COLO829 (cell line): ENCODE data around the gene BRD1.
"Not testable (repeated sequence)": the region's sequence is repeated elsewhere in the genome, so short reads cannot be mapped to it uniquely, and the experiment has no call there.

ENCODE experiments used
- DNase-seq: peaks from one replicate; pipeline ENCODE4 v3.0.0; 2012; ENCODE audit warnings: low spot score

Gene BRD1

GRCh38 chr22:49853981-49854831 is 26.5 kb upstream of the BRD1 start:
- DNase-seq, result no peak

- DNase-seq, result peak; percentile 98
Measured at GRCh38 chr22:49852898-49853894, 25.5 kb upstream of the BRD1 start, which contains the start of gene ZBED4. TSS of gene ZBED4 (plus strand) at chr22:49853844. CDS start at chr22:49883663, 29,819 bp downstream.

- DNase-seq, result not testable (repeated sequence)
Measured at GRCh38 chr22:49852568-49852897, 24.9 kb upstream of the BRD1 start.

- DNase-seq, result no peak
Measured at GRCh38 chr22:49850959-49851802, 23.5 kb upstream of the BRD1 start.

- DNase-seq, result no peak
Measured at GRCh38 chr22:49850021-49850911, 22.6 kb upstream of the BRD1 start.

- no peak for DNase-seq
Measured at GRCh38 chr22:49849161-49850020, 21.7 kb upstream of the BRD1 start.

- DNase-seq, result no peak
Measured at GRCh38 chr22:49848690-49849160, 21.1 kb upstream of the BRD1 start.

GRCh38 chr22:49847751-49848689 is 20.3 kb upstream of the BRD1 start:
- DNase-seq, result no peak

GRCh38 chr22:49845666-49846459 is 18.2 kb upstream of the BRD1 start:
- no peak for DNase-seq

- no peak for DNase-seq
Measured at GRCh38 chr22:49845241-49845640, 17.6 kb upstream of the BRD1 start.

GRCh38 chr22:49838771-49839717 is 11.4 kb upstream of the BRD1 start:
- no peak for DNase-seq

- no peak for DNase-seq
Measured at GRCh38 chr22:49833340-49834007, 5.8 kb upstream of the BRD1 start.

- DNase-seq, result no peak
Measured at GRCh38 chr22:49829044-49829853, 1.6 kb upstream of the BRD1 start.

- no peak for DNase-seq
Measured at GRCh38 chr22:49828599-49828965, 909 bp upstream of the BRD1 start.

GRCh38 chr22:49827271-49827852 is 311 bp downstream of the BRD1 start:
- DNase-seq, result no peak
